Mesendoderm (in vitro differentiated cells): Measurements from ENCODE around the gene NEURL1.

Experiments used
- DNase-seq: peaks from one replicate; pipeline ENCODE4 v3.0.0; 2013
- H2AK5ac ChIP-seq: 2 replicates; pipeline ENCODE4 v1.6.1; 2013; ENCODE audit warnings: low read length, inconsistent platforms
- H2BK120ac ChIP-seq: 2 replicates; pipeline ENCODE4 v1.6.1; 2013; ENCODE audit warnings: low read depth, mild to moderate bottlenecking, low read length, moderate library complexity, mixed read lengths
- H2BK15ac ChIP-seq: replicated peaks from 2 replicates; pipeline ENCODE4 v1.6.1; 2013; ENCODE audit warnings: low read depth, mild to moderate bottlenecking, moderate library complexity
- H2BK5ac ChIP-seq: 2 replicates; pipeline ENCODE4 v1.6.1; 2013; ENCODE audit warnings: low read length, inconsistent platforms
- H3K18ac ChIP-seq: 2 replicates; pipeline ENCODE4 v1.6.1; 2013; ENCODE audit warnings: mild to moderate bottlenecking, low read length, mixed read lengths
- H3K23ac ChIP-seq: one replicate; pipeline ENCODE4 v1.6.1; 2013; ENCODE audit warnings: low read length
- H3K27ac ChIP-seq: 2 replicates; pipeline ENCODE4 v1.5.1; 2013; ENCODE audit warnings: low read depth, mild to moderate bottlenecking, inconsistent platforms, low read length, moderate library complexity
- H3K27me3 ChIP-seq: 2 replicates; pipeline ENCODE4 v1.6.1; 2013; ENCODE audit warnings: low read length, control low read depth, mild to moderate bottlenecking, inconsistent platforms; ENCODE audit not compliant: insufficient read depth, poor library complexity
- H3K36me3 ChIP-seq: 2 replicates; pipeline ENCODE4 v1.6.1; 2013; ENCODE audit warnings: low read length, inconsistent platforms; ENCODE audit not compliant: control insufficient read depth, insufficient read depth
- H3K4ac ChIP-seq: one replicate; pipeline ENCODE4 v1.6.1; 2013; ENCODE audit warnings: low read depth, mild to moderate bottlenecking, low read length, moderate library complexity
- H3K4me1 ChIP-seq: 2 replicates; pipeline ENCODE4 v1.6.1; 2013; ENCODE audit warnings: low read depth, low read length, inconsistent platforms; ENCODE audit not compliant: control insufficient read depth
- H3K4me2 ChIP-seq: 2 replicates; pipeline ENCODE4 v1.6.1; 2013; ENCODE audit warnings: low read length
- H3K4me3 ChIP-seq: 2 replicates; pipeline ENCODE4 v1.5.1; 2013; ENCODE audit warnings: mild to moderate bottlenecking, low read length
- H3K56ac ChIP-seq: one replicate; pipeline ENCODE4 v1.6.1; 2013; ENCODE audit warnings: low read length
- H3K79me1 ChIP-seq: 2 replicates; pipeline ENCODE4 v1.6.1; 2013; ENCODE audit warnings: low read length, inconsistent platforms
- H3K79me2 ChIP-seq: 2 replicates; pipeline ENCODE4 v1.6.1; 2013; ENCODE audit warnings: mild to moderate bottlenecking, low read length; ENCODE audit not compliant: control insufficient read depth, insufficient read depth
- H3K9ac ChIP-seq: 2 replicates; pipeline ENCODE4 v1.6.1; 2013; ENCODE audit warnings: low read length, inconsistent platforms
- H4K5ac ChIP-seq: one replicate; pipeline ENCODE4 v1.6.1; 2013; ENCODE audit warnings: low read length
- H4K8ac ChIP-seq: one replicate; pipeline ENCODE4 v1.6.1; 2013; ENCODE audit warnings: low read depth, mild to moderate bottlenecking, control low read depth, low read length, moderate library complexity
- WGBS: extraction: QIAGEN DNeasy Blood & Tissue Kit; methylation state at CpG from one replicate; pipeline ENCODE4 v1.1.7; 2013; ENCODE audit warnings: low lambda C conversion rate, missing lambda C conversion rate; ENCODE audit not compliant: insufficient coverage; ENCODE audit errors: extremely low coverage; 5-methylcytosine and 5-hydroxymethylcytosine counted together

NEURL1 gene

DNA sequence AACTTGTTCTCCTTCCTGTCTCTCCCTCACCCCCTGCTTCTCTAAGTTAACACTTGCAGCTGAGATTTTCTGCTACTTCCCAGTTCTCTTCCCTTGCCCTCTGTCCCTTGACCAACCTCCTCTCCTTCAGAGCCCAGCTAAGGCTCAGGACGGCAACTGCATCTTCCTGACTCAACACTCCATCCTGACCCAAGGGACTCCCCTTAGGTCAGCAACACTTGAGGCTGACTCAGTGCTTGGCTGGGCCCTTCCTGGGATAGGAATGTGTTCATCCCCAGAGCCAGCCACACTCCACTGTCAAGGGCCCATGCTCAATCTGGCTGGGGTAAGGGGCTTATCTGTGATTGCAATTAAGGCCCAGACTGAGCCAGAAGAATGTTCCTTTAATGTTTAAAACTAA lies 44.8 kb upstream of the NEURL1 start:
- Histone ChIP-seq H2BK15ac (no peak overlapping the region), H2AK5ac (no peak overlapping the region), H4K5ac (no peak overlapping the region), H3K79me1 (no peaks in the 10 kb centered on the region), H3K27ac (no peak overlapping the region), H2BK120ac (no peak overlapping the region), H3K4me2 (no peak overlapping the region), H3K4me3 (no peak overlapping the region), H3K4me1 (peaks cover 6% of the 10 kb centered on the region), H3K9ac (no peak overlapping the region), H2BK5ac (no peak overlapping the region), H3K79me2 (no peaks in the 10 kb centered on the region), H3K36me3 (peaks cover 16% of the 10 kb centered on the region), H3K56ac (no peak overlapping the region), H3K18ac (no peak overlapping the region), H4K8ac (no peak overlapping the region), H3K23ac (no peak overlapping the region), H3K27me3 (no peaks in the 10 kb centered on the region), H3K4ac (no peak overlapping the region)
- no CpG with 5 or more reads among the region's 1 CpG for WGBS
- DNase-seq, result peak; percentile 35

DNA sequence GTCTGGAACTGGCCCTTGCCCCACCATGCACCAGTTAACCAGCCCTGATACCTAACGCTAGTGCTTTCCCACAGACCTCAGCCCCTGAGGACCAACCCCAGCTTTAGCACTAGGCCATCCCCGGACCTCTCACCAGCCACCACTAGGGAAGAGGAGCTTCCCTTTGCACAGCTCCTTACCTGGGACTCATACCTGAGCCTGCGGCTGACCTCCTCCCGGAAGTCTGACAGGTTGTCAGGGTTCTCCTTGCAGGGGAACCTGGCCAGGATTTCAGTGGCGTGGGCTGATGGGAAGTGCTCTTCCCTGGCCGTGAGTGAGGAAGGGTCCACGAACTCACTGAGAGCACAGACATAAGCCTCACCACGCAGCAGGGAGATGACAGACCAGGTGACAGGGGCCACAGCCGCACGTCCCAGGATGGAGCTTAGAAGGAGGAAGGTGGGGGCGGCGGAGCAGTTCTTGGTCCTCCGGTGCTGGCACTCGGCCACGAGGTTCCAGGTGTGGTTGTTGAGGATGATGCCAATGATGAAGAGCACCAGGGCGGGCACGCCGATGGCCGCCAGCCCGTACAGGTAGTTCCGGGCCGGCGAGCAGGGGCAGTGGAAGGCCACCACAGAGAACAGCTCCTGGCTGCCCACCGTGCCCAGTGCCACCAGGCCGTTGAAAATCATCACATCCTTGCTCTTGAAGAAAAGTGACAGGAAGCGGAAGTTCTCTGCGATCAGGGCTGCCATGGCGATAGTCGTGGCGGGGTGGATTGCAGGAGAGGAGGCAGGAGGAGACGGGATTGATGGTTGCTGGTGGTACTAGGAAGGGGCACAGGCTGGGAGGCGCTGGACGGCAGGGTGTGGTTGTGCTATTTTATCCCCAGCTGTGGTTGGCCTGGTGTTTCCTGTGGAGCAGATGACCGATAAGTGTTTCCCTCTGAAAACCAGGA lies 44.0 kb upstream of the NEURL1 start:
- DNase-seq, result no peak
- H4K5ac ChIP-seq, result no peak overlapping the region
- H2BK120ac ChIP-seq, result no peak overlapping the region
- H3K79me1 ChIP-seq, result no peaks in the 10 kb centered on the region
- no peak overlapping the region for H3K4me2 ChIP-seq
- H2BK5ac ChIP-seq, result no peak overlapping the region
- no peaks in the 10 kb centered on the region for H3K79me2 ChIP-seq
- H3K9ac ChIP-seq, result no peak overlapping the region
- peaks cover 6% of the 10 kb centered on the region for H3K4me1 ChIP-seq
- no peak overlapping the region for H2BK15ac ChIP-seq
- no peak overlapping the region for H3K27ac ChIP-seq
- H3K23ac ChIP-seq, result no peak overlapping the region
- no peak overlapping the region for H3K4me3 ChIP-seq
- H3K4ac ChIP-seq, result no peak overlapping the region
- H4K8ac ChIP-seq, result no peak overlapping the region
- WGBS, result no CpG with 5 or more reads among the region's 34 CpGs
- H3K36me3 ChIP-seq, result peaks cover 14% of the 10 kb centered on the region
- H3K18ac ChIP-seq, result no peak overlapping the region
- no peak overlapping the region for H3K56ac ChIP-seq
- H3K27me3 ChIP-seq, result no peaks in the 10 kb centered on the region
- no peak overlapping the region for H2AK5ac ChIP-seq

DNA sequence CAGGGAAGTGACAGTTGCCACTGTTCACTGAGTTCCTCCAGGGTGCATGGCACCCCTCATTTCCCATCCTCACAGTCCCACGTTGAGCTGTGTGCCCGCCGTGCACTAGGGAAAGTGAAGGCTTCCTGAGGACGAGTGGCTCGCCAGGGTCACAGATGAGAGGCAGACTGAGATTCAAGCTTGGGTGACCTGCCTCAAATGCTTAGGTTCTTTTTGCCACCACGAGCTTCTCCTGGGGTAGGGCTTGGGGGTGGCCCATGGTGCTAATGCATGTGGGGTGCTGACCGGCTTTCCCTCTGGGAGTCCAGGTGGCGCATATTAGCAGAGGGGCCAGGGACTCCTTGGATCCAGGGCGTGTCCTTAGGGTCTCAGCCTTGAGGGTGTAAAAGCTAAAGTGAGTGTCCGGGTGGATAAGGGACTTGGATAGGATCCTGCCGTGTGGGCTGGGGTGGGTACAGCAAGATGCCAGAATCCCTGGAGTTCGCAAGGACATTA lies 43.3 kb upstream of the NEURL1 start:
- Histone ChIP-seq H4K8ac (no peak overlapping the region), H3K4me2 (no peak overlapping the region), H2AK5ac (no peak overlapping the region), H3K9ac (no peak overlapping the region), H3K79me1 (no peaks in the 10 kb centered on the region), H3K23ac (no peak overlapping the region), H2BK15ac (no peak overlapping the region), H3K4me1 (peaks cover 6% of the 10 kb centered on the region), H3K4me3 (no peak overlapping the region), H3K79me2 (no peaks in the 10 kb centered on the region), H3K27me3 (no peaks in the 10 kb centered on the region), H3K36me3 (peaks cover 14% of the 10 kb centered on the region), H3K4ac (no peak overlapping the region), H3K18ac (no peak overlapping the region), H3K56ac (no peak overlapping the region), H3K27ac (no peak overlapping the region), H4K5ac (no peak overlapping the region), H2BK5ac (no peak overlapping the region), H2BK120ac (no peak overlapping the region)
- DNase-seq, result no peak
- no CpG with 5 or more reads among the region's 12 CpGs for WGBS

DNA sequence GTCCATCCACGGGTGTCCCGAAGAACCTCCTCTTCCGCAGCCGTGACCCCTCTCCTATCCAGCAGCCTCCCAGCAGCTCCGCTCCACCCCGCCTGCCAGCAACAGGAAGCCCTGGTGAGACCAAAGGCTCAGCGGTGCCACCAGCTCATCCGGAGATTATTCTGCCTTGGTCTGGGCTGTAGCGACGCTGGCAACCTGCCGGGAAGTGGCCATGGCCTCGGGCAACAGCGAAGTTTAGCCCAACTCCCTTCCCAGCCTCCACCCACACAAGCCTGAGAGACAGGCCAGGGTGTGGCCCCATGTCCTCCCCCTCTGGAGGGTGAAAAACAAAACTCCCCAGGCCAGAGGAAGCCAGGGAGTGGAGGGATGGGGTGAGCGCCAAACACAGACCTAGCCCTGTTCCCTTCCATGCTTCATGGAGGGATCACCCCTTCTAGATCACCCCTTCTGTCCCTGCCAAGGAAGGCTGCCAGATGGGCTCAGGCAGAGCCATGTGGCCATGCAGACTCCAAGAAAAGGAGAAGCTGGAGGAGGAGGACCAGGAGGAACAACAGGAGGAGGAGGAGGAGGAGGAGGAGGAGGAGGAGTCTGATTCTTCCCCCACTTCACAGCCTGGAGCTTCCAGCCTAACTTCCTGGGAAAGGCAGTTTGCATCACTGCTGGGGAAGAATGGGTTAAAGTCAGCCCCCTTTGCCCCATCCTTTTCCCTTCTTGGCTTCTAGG lies 42.3 kb upstream of the NEURL1 start:
- H3K23ac ChIP-seq, result no peak overlapping the region
- H3K4me3 ChIP-seq, result no peak overlapping the region
- peak overlapping the region; percentile 49 for H2AK5ac ChIP-seq
- H3K79me1 ChIP-seq, result no peaks in the 10 kb centered on the region
- WGBS, result no CpG with 5 or more reads among the region's 14 CpGs
- H4K5ac ChIP-seq, result no peak overlapping the region
- H3K27ac ChIP-seq, result no peak overlapping the region
- H3K4me2 ChIP-seq, result peak overlapping the region; percentile 92
- no peak overlapping the region for H2BK15ac ChIP-seq
- H3K79me2 ChIP-seq, result no peaks in the 10 kb centered on the region
- no peak overlapping the region for H3K18ac ChIP-seq
- peak overlapping the region; percentile 77 for H3K9ac ChIP-seq
- peaks cover 6% of the 10 kb centered on the region for H3K4me1 ChIP-seq
- no peak overlapping the region for H2BK5ac ChIP-seq
- H3K56ac ChIP-seq, result peak overlapping the region; percentile 93
- no peak overlapping the region for H2BK120ac ChIP-seq
- no peaks in the 10 kb centered on the region for H3K27me3 ChIP-seq
- DNase-seq, result peak; percentile 34
- H3K36me3 ChIP-seq, result peaks cover 7% of the 10 kb centered on the region
- H4K8ac ChIP-seq, result no peak overlapping the region
- no peak overlapping the region for H3K4ac ChIP-seq

DNA sequence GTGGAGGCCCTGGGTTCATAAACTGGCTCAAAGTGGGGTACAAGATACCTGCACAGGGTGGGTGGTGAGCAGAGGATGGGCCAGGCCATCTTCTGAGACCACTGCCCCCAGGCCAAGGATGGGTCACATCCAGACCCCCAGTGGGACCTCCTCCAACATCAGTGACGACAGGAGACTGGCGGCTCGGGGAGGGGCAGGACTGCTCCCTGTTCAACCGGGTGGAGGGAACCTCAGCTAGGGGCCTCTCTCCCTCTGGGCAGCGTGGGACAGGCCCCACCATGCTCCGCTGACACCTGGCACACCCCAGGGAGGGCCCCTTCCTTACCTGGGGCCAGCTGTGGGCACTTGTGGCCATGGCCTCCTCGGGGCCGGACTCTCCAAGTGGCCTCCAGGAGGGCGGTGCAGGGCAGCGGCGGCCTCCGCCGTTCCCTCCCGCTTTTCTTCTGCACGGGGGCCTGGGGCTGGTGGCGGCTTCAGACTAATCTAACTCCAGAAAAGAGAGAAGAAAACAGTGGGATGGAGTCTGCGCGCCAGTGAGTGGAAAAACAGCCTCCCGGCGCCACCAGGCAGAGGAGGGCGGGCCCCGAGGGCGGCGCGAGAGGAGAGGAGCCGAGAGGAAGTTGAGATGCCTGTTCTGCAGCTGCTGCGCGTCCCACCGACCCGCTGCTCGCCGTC lies 41.5 kb upstream of the NEURL1 start, which contains the start of gene CALHM2:
Gene CALHM2, minus strand, starts transcription at position 540 of the 675 bp plus-strand sequence. CDS start 2,429 bp downstream, outside the sequence.
- no peak within 1 kb of the TSS for H3K23ac ChIP-seq
- H3K4me3 ChIP-seq, result peak within 1 kb of the TSS; percentile 32
- DNase-seq, result peak; percentile 73
- H4K5ac ChIP-seq, result no peak within 1 kb of the TSS
- peak within 1 kb of the TSS; percentile 49 for H2AK5ac ChIP-seq
- H3K4ac ChIP-seq, result no peak within 1 kb of the TSS
- H3K4me2 ChIP-seq, result peak within 1 kb of the TSS; percentile 92
- no peak within 1 kb of the TSS for H2BK15ac ChIP-seq
- H3K79me1 ChIP-seq, result no peaks in the 10 kb centered on the region
- peak within 1 kb of the TSS; percentile 93 for H3K56ac ChIP-seq
- H4K8ac ChIP-seq, result no peak within 1 kb of the TSS
- no peak within 1 kb of the TSS for H2BK120ac ChIP-seq
- no peak within 1 kb of the TSS for H2BK5ac ChIP-seq
- peak within 1 kb of the TSS; percentile 24 for H3K18ac ChIP-seq
- peaks cover 6% of the 10 kb centered on the region for H3K4me1 ChIP-seq
- no CpG with 5 or more reads among the region's 32 CpGs for WGBS
- no peaks in the 10 kb centered on the region for H3K27me3 ChIP-seq
- peak within 1 kb of the TSS; percentile 28 for H3K27ac ChIP-seq
- H3K79me2 ChIP-seq, result no peaks in the 10 kb centered on the region
- H3K9ac ChIP-seq, result peak within 1 kb of the TSS; percentile 77
- H3K36me3 ChIP-seq, result peaks cover 6% of the 10 kb centered on the region
